HCT116 (cell line): ENCODE measurements around the gene CDKL2.

Source experiments
- EZH2 ChIP-seq: fragments of 200-600 bp; sonication (generic); IDR thresholded peaks from 2 replicates; pipeline ENCODE4 v1.6.1; 2017; ENCODE audit warnings: antibody characterized with exemption, mixed run types
- POLR2A ChIP-seq: IDR thresholded peaks from 2 replicates; pipeline ENCODE4 v1.7.0; 2011; ENCODE audit warnings: borderline replicate concordance; ENCODE audit not compliant: insufficient read depth, insufficient read length; ENCODE audit errors: extremely low read depth
- SP1 ChIP-seq: IDR thresholded peaks from 2 replicates; pipeline ENCODE4 v1.6.1; 2012; ENCODE audit warnings: low read depth
- TF ChIP-seq, protein P1 (sequence below), 3 experiments: fragments of 200-600 bp in 1 of 3; sonication (generic) in 1 of 3; IDR thresholded peaks in 2 of 3; conservative IDR thresholded peaks in 1 of 3; 2 replicates each; pipeline ENCODE4 v1.5.1; 2012 to 2017; ENCODE audit warnings: low read depth in 2 of 3, low read length in 2 of 3, antibody characterized with exemption in 1 of 3, borderline replicate concordance in 1 of 3, control low read depth in 1 of 3, mild to moderate bottlenecking in 1 of 3, mixed read lengths in 1 of 3, mixed run types in 1 of 3, moderate library complexity in 1 of 3; ENCODE audit not compliant: insufficient read depth in 1 of 3
- TF ChIP-seq, protein P2 (sequence below): IDR thresholded peaks from 2 replicates; pipeline ENCODE4 v1.6.1; 2012; ENCODE audit warnings: low read depth

DNA sequence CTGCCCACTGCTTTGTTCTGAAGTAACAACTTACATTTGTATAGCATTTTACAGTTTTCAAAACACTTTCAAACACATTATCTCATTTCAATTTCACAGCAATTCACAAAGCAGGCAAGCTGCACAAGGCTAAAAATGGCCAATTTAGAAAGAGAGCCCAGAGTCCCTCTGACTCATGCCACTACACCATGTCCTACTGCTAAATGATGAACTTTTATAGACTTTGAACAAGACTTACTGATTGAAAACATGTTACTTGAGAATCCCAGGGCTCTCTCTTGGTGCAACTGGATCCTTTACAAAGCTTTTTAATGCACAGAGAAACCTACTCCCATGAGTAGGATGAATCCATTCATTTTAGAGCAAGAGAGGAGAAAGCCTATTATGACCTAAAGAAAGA lies 48.6 kb upstream of the CDKL2 start:
- no peak for TF ChIP-seq POLR2A
- TF ChIP-seq EZH2: no peak
- no peak for TF ChIP-seq SP1
- TF ChIP-seq, protein P1, sequence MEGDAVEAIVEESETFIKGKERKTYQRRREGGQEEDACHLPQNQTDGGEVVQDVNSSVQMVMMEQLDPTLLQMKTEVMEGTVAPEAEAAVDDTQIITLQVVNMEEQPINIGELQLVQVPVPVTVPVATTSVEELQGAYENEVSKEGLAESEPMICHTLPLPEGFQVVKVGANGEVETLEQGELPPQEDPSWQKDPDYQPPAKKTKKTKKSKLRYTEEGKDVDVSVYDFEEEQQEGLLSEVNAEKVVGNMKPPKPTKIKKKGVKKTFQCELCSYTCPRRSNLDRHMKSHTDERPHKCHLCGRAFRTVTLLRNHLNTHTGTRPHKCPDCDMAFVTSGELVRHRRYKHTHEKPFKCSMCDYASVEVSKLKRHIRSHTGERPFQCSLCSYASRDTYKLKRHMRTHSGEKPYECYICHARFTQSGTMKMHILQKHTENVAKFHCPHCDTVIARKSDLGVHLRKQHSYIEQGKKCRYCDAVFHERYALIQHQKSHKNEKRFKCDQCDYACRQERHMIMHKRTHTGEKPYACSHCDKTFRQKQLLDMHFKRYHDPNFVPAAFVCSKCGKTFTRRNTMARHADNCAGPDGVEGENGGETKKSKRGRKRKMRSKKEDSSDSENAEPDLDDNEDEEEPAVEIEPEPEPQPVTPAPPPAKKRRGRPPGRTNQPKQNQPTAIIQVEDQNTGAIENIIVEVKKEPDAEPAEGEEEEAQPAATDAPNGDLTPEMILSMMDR (IDR thresholded peaks at IDR 0.05 in 2 of 3, conservative IDR thresholded peaks at IDR 0.05 in 1 of 3; ENCODE audit: borderline replicate concordance in 1 of 3, insufficient read depth in 1 of 3, low read depth in 2 of 3, low read length in 2 of 3): no peak
- TF ChIP-seq, protein P2, sequence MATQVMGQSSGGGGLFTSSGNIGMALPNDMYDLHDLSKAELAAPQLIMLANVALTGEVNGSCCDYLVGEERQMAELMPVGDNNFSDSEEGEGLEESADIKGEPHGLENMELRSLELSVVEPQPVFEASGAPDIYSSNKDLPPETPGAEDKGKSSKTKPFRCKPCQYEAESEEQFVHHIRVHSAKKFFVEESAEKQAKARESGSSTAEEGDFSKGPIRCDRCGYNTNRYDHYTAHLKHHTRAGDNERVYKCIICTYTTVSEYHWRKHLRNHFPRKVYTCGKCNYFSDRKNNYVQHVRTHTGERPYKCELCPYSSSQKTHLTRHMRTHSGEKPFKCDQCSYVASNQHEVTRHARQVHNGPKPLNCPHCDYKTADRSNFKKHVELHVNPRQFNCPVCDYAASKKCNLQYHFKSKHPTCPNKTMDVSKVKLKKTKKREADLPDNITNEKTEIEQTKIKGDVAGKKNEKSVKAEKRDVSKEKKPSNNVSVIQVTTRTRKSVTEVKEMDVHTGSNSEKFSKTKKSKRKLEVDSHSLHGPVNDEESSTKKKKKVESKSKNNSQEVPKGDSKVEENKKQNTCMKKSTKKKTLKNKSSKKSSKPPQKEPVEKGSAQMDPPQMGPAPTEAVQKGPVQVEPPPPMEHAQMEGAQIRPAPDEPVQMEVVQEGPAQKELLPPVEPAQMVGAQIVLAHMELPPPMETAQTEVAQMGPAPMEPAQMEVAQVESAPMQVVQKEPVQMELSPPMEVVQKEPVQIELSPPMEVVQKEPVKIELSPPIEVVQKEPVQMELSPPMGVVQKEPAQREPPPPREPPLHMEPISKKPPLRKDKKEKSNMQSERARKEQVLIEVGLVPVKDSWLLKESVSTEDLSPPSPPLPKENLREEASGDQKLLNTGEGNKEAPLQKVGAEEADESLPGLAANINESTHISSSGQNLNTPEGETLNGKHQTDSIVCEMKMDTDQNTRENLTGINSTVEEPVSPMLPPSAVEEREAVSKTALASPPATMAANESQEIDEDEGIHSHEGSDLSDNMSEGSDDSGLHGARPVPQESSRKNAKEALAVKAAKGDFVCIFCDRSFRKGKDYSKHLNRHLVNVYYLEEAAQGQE: no peak
